ENCODE data around the gene SLC19A3.

DNA sequence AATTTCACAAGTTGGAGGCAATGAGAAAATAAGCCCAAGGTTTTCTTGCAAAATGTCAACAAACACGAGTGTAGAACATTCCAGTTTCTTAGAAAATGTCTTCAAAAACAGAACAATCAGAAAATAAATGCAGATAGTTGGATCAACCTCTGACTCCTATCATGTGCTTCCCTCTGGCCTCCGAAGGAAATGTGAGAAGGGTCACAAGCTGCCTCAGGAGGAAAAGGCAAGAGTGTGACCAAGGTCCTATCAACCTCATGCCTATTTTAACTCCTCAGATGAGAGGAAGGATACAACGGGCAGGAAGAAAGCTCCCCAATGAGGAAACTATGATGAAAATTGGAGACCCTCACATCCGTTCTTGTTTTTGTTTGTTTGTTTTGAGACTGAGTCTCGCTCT, 43.3 kb downstream of the SLC19A3 start:
- TF ChIP-seq EZH2 (IDR thresholded peaks at IDR 0.05; ENCODE audit: borderline replicate concordance, low read depth, low read length, severe bottlenecking) (no peak), POLR2A (IDR thresholded peaks at IDR 0.05; ENCODE audit: low read depth, low read length) (no peak)

Data from endothelial cell of umbilical vein (primary cell).